GM12891 (cell line): ENCODE results near the gene TMED3.

Experiments
- POLR2A ChIP-seq: IDR thresholded peaks from 2 replicates; pipeline ENCODE4 v1.6.1; 2011; ENCODE audit warnings: low read depth, low read length, control low read depth
- POLR2AphosphoS5 ChIP-seq: IDR thresholded peaks from 2 replicates; pipeline ENCODE4 v1.6.1; 2011; ENCODE audit warnings: low read depth, low read length, control low read depth
- TAF1 ChIP-seq: IDR thresholded peaks from 2 replicates; pipeline ENCODE4 v1.6.1; 2011; ENCODE audit warnings: low read depth, low read length, control low read depth

DNA sequence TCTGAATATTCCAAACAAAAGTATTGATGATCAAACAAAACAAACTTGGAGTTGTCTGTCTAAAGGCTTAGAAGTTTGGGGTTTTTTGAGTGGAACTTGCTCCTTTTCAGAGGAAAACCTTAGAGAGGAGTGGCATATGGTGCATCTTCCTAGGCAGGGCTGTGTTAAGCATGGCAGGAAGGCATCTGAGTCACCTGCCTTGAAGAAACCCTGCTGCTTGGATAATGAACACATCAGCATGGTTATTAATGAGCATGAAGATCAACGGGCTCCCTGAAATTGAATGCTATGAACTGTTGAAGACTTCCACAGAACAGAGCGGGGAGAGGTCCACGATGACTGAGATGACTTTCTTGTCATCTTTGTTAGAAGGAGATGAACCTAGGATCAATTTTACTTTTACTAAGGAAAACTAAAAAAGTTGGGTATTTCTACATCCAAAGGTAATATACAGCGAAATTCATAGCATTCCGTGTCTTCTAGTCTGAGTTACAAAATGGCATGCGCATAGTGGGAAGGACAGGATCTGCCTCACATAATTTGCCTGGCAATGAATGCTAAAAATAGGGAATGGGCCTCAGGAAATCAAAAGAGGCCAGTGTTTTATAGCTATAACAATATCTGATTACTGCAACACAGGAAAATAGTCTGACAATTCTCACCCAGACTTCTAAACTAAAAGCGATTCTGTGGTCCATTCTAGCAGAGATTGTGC, 11.6 kb upstream of the TMED3 start:
- TF ChIP-seq POLR2A, result no peak
- TF ChIP-seq TAF1, result no peak
- no peak for TF ChIP-seq POLR2AphosphoS5
